NCI-H1930 (cell line): ENCODE data around the gene LTBP1.

Experiments used
- DNase-seq, 2 experiments: peaks; one replicate each; lab custom pipeline; 2025; lab: John Stamatoyannopoulos, UW

Gene LTBP1

GRCh38 chr2:33266467-33266866 is 319.7 kb downstream of the LTBP1 start:
- DNase-seq: no peak

GRCh38 chr2:33267043-33267442 is 320.3 kb downstream of the LTBP1 start:
- no peak for DNase-seq

GRCh38 chr2:33267756-33268155 is 321.0 kb downstream of the LTBP1 start:
- no peak for DNase-seq

- no peak for DNase-seq
Observed at GRCh38 chr2:33268246-33268831, 321.6 kb downstream of the LTBP1 start.

- DNase-seq: peak; percentile 90 to 93
Observed at GRCh38 chr2:33272001-33272400, 325.2 kb downstream of the LTBP1 start.

DNA sequence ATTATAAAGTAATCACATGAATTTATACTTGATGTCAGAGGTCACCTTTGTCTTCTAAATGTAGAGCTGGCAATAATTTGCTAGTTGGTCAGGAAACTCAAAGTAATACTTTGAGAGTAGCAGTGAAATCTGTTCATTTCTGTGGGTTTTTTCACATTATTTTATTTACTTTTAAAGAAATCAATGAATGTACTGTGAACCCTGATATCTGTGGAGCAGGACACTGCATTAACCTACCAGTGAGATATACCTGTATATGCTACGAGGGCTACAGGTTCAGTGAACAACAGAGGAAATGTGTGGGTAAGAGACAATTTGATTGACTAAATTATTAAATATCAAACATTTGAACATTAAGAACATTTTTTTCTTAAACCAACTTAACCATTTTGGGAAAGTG is 326.7 kb downstream of the LTBP1 start:
- no peak for DNase-seq

GRCh38 chr2:33274524-33274923 is 327.8 kb downstream of the LTBP1 start:
- DNase-seq: no peak

DNA sequence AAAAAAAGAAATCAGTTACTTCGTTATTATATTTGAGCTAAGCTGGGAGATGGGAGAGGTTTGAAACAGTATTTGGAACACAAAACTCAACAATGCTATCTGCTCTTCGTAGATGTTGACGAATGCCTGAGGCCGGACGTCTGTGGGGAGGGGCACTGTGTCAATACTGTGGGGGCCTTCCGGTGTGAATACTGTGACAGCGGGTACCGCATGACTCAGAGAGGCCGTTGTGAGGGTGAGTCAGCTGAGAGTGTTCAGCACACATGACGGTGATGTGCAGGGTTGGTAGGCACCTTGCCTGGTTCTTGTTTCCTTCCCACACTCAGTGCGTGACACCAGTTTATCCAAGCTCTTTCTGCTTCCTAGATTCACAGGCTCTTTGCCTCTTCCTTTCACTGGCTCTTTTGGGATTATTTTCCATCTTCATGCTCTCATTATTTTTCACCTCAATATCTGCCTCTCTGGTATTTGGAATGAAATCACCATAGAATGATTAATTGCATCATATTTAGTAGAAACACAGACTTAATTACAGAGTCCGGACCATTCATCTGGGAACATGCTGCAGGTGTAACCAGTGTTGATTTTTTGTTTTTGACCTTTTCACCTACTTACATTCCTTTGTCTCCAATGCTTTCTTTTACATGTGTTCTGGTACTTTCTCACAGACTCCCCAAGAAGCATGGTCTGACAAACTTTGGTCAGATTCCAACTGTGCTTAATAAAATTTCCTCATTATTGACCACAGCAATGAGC is 329.1 kb downstream of the LTBP1 start:
- DNase-seq: no peak

DNA sequence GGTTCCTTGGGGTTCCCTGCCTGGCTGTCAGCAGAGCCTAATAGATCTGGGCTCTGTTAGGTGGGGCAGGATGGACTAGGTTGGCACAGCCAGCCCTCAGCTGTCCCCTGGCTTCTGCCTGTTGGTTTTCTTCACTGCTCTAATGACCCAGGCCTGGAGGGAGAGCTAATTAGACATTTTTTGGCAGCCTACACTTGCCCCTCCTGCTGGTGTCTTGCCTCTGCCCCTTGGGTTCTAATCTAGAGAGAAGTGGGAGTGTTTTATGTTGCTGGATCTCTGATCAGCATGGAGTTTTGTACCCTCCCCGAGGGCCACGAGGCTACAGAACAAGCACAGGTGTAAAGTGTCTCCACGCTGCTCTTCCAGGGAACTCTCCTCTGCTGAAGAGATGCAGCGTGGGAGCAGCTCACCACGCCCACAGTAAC is 330.3 kb downstream of the LTBP1 start:
- no peak for DNase-seq

DNA sequence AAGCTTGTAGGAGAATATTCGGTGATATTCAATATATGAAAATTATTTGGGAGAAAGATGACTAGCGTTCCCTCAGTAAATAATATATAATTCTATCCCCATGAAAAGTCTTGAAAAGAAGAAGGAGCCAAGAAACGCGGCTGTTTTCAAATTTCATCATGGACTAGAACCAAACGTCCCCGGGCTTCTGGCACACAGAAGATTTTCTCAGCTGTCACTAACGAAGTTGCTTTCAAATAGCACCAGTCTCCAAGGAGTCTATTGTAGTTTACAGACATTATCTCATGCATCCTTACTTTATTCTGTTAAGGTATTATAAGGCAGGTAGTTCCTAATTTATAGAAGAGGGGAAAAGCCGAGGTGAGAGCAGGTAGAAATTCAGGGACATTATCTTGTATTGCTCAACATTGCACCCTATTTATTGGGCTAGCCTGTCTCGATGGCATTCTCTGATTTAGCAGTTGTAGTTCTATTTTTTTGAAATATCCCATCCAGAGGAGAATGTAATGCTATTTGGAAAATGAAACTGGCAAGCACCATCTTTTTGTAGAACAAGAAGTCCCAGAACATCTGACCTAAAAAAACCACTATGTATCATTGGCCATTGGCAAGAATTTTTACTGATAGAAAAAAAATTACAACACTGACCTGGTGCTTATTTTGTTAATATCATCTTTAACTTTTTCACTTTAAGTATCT is 331.6 kb downstream of the LTBP1 start:
- no peak for DNase-seq

DNA sequence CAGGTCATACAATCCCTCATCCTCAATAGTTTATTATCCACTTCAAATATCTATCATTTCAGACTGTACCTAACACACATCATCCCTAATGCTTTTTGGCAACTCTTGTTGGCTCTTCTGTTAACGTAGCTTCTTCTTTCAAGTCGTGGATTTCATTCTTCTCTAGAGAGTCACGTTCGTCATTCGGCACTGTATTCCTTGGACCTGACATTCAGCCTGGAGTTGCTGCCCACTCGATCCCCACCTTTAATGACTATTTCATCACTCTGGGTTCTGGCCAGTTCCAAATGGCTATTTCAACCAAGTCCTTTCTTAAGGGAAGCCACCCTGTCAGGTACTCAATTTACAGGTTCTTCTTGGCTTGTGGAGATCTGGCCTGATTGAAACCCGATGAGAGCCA is 337.5 kb downstream of the LTBP1 start:
- DNase-seq: no peak

GRCh38 chr2:33287507-33288005 is 340.8 kb downstream of the LTBP1 start:
- no peak for DNase-seq

GRCh38 chr2:33288011-33288410 is 341.3 kb downstream of the LTBP1 start:
- peak; percentile 82 to 83 for DNase-seq

DNA sequence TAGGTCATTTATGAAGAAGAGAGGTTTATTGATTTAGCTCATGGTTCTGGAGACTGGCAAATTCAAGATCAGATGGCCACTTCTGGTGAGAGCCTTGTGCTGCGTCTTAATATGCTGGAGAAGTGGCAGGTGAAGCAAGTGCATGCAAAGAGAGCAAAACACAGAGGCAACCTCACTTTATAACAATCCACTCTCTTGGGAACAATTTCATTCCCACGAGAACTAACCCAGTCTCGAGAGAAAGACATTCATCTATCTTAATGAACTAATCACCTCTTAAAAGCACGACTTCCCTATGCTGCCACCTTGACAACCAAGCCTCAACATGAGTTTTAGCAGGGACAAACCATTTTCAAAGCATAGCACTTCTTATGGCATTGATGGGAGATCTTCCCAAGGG is 343.2 kb downstream of the LTBP1 start:
- DNase-seq: no peak

- DNase-seq: peak; percentile 56 to 68
Observed at GRCh38 chr2:33291278-33292013, 344.7 kb downstream of the LTBP1 start.

DNA sequence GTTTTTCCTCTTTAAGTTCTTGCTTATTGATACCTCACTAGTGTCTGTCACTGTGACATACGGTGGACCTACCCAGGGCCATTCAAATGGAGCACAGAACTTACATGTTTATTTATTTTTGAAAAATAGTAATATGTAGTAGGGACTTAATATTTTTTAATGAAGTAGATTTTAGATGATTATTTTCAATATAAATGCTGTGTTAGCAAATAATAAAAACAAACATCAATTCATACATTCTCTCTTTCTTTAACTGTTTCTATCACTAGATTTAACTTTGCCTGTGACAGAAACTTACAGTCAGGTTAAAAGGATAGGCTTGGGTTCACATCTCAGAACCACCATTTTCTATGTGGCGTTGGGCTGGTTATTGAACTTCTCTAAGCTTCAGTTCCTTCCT is 345.3 kb downstream of the LTBP1 start:
- DNase-seq: no peak

GRCh38 chr2:33292981-33293595 is 346.3 kb downstream of the LTBP1 start:
- DNase-seq: peak; percentile 84 to 88

DNA sequence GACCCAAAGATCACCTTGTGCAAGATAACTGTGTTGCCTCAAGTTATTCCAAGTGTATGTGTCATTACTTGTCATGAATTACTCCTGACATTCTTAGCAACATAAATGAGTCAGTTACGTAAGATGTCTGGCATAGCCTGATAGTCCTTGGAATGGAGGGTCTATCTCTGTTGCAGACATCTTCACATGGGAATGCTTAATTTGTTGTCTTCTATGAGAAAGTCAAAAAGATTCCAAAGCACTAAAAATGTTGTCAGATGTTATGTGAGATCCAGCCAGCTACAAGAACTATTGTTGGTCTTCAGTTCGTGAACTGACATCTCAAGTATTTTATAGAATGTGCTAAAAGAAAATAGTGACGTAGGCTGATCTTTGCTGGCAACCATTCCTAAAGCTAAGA is 351.5 kb downstream of the LTBP1 start:
- no peak for DNase-seq

- peak; percentile 43 to 67 for DNase-seq
Observed at GRCh38 chr2:33301355-33301754, 354.6 kb downstream of the LTBP1 start.

GRCh38 chr2:33302348-33302747 is 355.6 kb downstream of the LTBP1 start:
- no peak for DNase-seq

- DNase-seq: peak; percentile 71 to 77
Observed at GRCh38 chr2:33304032-33304864, 357.5 kb downstream of the LTBP1 start.
